ENCODE measurements around the gene MDK.

The MDK gene

DNA sequence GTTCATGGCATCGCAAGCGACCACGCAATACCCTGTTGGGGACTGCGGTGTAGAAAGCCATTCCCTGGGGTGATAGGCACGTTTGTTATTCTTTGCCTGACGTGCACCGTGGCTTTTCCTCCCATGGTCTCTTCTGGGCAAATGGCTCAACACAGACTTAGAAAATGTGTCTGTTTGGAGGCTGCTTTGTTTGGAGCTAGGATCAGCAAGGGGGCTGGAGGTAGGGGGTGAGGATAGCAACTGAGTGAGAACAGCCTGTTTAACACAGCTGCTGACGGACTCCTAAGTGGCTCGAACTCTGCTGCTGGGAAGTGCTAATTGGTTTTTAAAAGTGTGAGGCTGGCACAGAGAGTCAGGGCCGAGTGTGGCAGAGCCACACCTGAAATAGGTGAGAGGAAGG, 26.2 kb downstream of the MDK start:
- no peak for DNase-seq

DNA sequence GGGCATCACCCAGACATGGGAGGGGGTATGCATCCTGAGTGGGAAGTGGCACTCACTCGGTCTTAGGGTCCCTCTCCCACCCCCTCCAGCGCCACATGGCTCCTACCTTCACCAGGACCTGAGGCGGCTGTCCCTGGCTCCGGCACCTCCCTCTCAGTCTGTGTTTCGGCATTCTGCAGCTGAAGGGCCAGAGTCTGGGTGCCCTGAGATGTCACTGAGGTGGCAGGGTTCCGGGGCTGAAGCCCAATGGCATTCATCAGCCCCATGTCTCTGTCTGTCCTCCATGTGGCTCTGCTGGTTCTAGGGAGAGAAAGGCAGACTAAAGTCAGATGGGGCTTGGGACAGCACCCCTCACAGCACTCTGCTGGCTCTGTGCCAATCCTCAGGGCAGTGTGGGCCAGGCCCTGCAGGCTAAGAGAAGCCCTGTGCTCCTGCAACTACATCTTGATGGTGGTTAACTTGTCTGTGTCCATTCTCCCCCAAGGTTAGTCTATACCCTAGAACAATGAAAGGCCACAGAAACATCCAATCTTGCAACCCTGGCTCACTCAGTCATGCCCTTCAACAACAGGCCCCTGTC, 27.0 kb downstream of the MDK start:
- no peak for DNase-seq

DNA sequence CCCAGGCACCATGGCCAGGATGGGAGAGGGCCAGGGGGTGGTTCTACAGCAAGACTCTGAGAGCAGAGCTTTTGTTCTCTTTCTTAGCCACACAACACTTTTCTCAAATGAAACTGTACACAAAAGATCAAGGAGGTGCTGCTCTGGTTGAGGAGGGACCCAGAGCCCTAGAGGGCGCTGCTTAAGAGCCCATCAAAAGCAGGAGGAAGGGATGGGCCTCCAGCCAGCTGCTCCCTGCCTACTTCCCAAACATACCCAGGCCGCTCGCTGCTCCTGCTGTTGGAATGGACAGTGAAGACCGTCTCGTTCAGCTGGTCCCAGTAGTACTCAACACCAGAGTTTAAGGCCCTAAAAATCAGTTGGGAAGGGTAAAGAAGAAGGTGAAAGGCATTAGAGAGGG, 28.6 kb downstream of the MDK start:
- DNase-seq: no peak

DNA sequence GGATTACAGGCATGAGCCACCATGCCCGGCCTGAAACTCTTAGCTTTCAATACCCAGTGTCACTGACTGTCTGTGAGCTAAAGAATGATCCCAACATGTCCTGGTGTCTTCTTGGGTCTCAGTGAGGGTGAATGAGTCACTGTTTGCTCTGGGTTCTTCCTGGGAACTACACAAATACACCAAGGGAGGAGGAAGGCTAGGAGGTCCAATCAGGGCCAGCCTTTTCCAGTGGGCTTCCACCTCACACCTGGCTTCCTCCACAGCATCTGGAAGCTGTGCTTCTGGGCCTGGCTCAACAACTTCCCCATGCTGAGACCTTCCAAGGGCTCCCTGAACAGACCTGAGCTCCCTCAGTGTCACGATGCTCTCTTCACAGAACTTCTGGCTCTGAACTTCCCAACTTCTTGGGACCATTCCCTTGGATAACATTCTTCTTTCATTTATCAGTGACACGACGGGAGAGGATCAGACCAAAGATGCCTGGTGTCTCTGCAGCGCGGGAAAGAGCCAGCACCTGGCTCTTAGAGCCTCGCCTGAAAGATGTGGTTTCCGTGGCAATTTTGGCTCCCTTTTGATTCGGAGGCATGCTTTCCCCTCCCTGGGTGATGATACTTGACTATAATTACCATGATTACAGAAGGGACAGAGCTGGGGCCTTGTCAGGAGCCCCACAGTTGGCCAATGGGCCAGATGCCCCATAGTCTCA, 32.4 kb downstream of the MDK start:
- DNase-seq: no peak

- no peak for DNase-seq
Observed at GRCh38 chr11:46414466-46414796, 33.0 kb downstream of the MDK start.

DNA sequence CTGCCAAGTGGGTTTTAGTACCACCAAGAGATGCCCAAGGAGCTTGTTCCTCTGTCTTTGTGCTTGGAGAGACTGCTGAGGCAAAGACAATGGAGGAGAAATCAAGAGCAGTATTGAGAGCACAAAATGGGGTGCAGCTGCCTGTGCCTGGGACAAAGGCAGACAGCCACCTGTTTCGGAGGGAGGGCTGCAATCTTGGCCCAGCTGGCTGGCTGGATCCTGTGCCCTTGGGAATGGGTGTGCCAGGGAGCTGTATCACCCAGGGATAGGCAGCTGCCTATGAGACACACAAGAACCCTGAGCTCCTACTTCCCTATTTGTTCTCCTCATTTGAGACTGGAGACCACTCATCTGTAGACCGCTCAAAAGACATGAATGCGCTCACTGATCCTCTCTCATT, 33.4 kb downstream of the MDK start:
- DNase-seq: no peak

DNA sequence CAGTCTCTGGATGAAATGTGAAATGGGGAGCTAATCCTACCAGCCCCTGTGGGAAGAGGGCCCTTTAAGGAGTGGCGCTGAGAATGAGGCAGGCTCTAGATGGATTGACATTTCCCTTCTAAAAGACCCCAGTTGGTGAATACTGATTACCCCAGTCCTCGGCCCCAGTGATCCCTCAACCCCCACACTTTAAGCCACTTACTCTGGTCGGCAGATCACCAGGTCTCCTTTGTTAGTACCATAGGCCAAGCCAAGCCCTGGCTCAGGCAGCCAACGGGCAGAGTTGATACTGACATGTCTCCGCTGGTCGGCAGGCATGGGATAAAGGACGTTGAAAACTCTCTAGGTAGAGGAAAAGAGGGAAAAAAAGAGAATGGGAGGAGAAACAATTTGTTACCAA, 36.2 kb downstream of the MDK start:
- DNase-seq: no peak

DNA sequence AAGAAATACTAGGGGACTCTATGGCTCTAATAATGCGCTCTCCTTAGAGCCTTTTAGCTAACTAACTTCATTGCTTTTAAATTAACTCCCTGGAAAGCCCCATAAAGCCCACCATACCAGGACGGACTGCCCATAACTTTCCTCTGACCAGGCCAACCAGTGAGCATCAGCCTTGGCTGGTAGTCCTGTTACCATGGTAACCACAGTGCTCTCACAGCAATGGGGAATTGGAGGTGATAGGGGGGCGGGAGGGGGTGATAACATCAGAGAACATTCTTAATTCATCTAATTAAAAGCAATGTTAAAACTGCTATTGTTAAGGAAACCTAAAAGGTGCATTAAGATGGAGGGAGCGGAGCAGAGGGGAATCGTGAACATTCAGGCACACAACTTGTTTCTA, 37.3 kb downstream of the MDK start:
- DNase-seq: no peak

DNA sequence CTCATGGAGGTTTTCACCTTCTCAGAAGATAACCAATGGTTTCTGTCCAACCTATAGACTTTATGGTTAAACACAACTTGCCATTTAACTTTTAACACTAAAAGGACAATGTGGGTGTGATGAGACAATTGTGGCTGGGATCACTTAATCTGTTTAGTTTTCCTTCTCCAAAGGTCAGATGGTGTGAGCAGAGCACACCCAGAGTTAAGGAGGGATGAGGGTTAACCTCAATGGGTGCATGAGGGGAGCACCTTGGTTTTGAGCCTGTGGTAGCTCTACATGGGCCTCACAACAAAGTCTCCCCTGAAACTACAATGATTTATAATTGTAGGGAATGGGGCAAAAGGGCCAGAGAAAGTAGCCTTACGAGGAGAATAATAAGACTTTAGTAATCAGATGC, 39.0 kb downstream of the MDK start:
- no peak for DNase-seq

- no peak for DNase-seq
Observed at GRCh38 chr11:46421257-46421880, 39.9 kb downstream of the MDK start.

DNA sequence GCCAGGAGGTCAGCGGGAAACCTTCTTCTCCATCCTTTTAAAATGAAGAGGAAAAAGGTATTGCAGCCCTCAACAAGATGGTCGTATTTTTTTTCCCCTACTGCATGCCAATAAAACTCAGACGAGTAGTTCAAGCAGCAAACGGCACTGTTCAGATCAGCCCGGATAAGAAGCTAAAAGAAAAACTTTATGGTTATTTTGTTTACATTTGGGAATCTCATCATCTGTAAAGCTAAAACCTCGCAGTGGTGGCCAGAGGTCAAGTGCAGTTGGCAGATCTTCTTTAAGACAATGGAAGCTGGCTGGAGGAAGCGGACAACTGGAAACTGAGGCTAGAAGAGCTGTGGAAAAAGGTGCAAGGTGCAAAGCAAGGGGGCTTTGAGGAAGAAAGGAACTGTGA, 41.1 kb downstream of the MDK start:
- DNase-seq: no peak

DNA sequence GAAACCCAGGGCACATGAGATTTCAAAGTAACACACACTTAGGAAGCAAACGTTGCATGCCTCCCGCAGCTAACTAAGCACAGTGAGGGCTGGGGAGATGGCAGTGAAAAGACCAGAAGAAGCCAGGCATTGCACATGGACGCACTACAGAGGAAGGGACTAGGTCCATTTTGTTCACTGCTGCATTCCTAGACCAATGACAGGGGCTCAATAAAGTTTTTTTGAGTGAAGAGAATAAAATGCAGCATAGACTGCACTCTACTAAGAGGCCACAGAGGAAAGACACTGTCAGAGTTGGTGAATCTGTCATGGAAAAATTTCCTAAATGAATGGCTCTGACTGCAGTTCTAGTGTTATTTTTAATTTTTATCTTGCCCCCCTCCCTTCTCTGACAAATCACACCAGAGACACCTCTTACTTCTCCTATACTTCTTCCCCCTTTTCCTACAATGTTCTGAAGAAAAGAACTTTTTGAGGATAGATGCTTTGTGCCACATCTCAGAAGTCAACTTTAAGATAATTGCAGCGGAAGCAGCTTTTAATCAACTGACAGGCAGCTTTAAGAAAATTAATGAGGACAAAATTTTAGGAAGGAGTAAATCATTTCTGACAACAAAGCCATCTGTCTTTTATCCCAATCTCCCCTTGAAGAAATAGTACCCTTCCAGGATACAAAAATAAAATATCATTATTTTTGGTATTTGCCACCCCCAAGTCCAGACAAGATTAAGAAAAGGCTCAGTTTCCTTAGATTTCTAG, 44.9 kb downstream of the MDK start:
- no peak for DNase-seq

GRCh38 chr11:46427364-46427763, 45.9 kb downstream of the MDK start:
- DNase-seq: no peak

DNA sequence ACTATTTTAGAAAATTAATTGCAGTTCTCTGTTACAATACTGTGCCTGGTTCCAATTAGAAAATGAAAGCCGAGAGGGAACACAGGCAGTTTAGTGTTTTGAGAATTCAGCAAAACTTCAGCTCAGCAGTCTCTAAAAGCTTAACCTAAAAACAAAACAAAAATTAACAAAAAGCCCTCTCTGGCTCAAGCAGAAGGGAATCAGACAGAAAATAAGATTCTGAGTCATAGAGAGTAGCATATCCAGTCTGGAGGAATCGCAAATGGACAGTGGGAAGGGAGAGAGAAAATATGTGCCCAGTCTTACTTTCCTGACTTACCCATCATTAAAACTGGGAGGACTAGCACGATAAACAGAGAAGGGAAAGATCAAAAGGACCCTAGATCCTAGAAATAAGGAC, 48.2 kb downstream of the MDK start:
- no peak for DNase-seq

DNA sequence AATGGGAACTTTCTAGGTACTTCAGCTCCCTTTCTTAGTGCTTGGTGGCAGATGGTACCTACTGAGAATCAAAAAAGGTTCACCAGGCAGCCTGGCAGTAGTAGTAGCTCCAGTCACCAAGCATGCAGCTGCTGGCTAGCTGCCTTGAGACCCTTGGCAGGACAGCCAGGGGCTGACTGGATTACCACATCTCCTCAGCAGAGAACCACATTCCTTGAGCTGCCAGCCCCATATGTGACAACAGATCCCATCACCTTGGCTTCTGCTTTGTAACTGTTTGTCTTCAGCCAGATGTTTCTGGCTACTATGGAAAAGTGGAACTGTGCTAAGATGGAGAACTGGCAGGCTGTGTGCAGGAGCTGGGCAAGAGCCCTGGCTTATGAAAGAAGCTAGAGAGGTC, 49.7 kb downstream of the MDK start:
- DNase-seq: no peak
